Endothelial cell of umbilical vein (primary cell): Measurements from ENCODE around the gene CEP78. TPM values are rescaled to one million over a fixed set of nuclear protein-coding genes. Genes with fewer than 3 reads are reported as not detected.

Experiments
- BruUV-seq: library from RNA; stranded (reverse); fragments of 400-500 nt; replicated peaks from 2 replicates; lab custom pipeline; 2021; lab: Mats Ljungman, UMichigan
- CTCF ChIA-PET: fragments of 300-600, 350-600 bp; sonication (Branson Sonifier 250); formaldehyde crosslinking; loops from one replicate; lab custom pipeline; 2021; ENCODE audit warnings: antibody characterized with exemption, inconsistent platforms; lab: Charles Lee
- POLR2A ChIA-PET: fragments of 300-600, 350-600 bp; sonication (Branson Sonifier 250); formaldehyde crosslinking; loops from one replicate; lab custom pipeline; 2021; ENCODE audit warnings: antibody characterized with exemption, inconsistent platforms; lab: Charles Lee
- DNase-seq: peaks from one replicate; pipeline ENCODE4 v3.0.0-alpha.2; 2011; ENCODE audit warnings: low read depth, low spot score
- FAIRE-seq: peaks from 2 replicates; lab custom pipeline; 2011; peaks lifted over from hg19 to GRCh38; lab: Jason Lieb, UNC
- H2AFZ ChIP-seq: 2 replicates; pipeline ENCODE4 v1.6.0; 2012; ENCODE audit warnings: low read depth, low read length, control low read depth, inconsistent platforms
- H3K27ac ChIP-seq: 2 replicates; pipeline ENCODE4 v1.5.1; 2011; ENCODE audit warnings: low read depth, mild to moderate bottlenecking, control low read depth, low read length, moderate library complexity; ENCODE audit not compliant: insufficient read depth
- H3K27me3 ChIP-seq, 2 experiments: 2 replicates each; pipeline versions ENCODE4 v1.6.0 to v1.6.1; 2011; ENCODE audit warnings: low read length in 2 of 2, mixed read lengths in 1 of 2; ENCODE audit not compliant: control insufficient read depth in 2 of 2, insufficient read depth in 2 of 2
- H3K36me3 ChIP-seq, 2 experiments: 2 replicates in 1 of 2; 3 replicates in 1 of 2; pipeline ENCODE4 v1.5.1; 2011; ENCODE audit warnings: low read length in 2 of 2, mild to moderate bottlenecking in 1 of 2, moderate library complexity in 1 of 2; ENCODE audit not compliant: control insufficient read depth in 2 of 2, insufficient read depth in 2 of 2; ENCODE audit errors: extremely low read depth in 1 of 2
- H3K4me1 ChIP-seq: 3 replicates; pipeline ENCODE4 v1.5.1; 2011; ENCODE audit warnings: mild to moderate bottlenecking, low read length; ENCODE audit not compliant: control insufficient read depth, insufficient read depth; ENCODE audit errors: extremely low read depth
- H3K4me2 ChIP-seq: 2 replicates; pipeline ENCODE4 v1.6.1; 2011; ENCODE audit warnings: low read length, control low read depth, mixed read lengths; ENCODE audit not compliant: insufficient read depth
- H3K4me3 ChIP-seq, 3 experiments: fragments of 200-600 bp in 1 of 3; sonication (generic), shearing (Covaris generic) in 1 of 3; replicated peaks in 1 of 3; 2 replicates each; pipeline ENCODE4 v1.5.1; 2011 to 2016; ENCODE audit warnings: control low read depth in 3 of 3, low read length in 3 of 3, mild to moderate bottlenecking in 2 of 3, inconsistent platforms in 1 of 3, low read depth in 1 of 3, moderate library complexity in 1 of 3; ENCODE audit not compliant: insufficient read depth in 1 of 3
- H3K79me2 ChIP-seq: 2 replicates; pipeline ENCODE4 v1.6.0; 2012; ENCODE audit warnings: low read length, inconsistent platforms; ENCODE audit not compliant: control insufficient read depth, insufficient read depth
- H3K9ac ChIP-seq: replicated peaks from 2 replicates; pipeline ENCODE3; 2011; ENCODE audit warnings: low read length, control low read depth; ENCODE audit not compliant: insufficient read depth; ENCODE audit errors: extremely low read depth
- H3K9me1 ChIP-seq: replicated peaks from 3 replicates; pipeline ENCODE4 v1.6.0; 2011; ENCODE audit warnings: mild to moderate bottlenecking, low read length; ENCODE audit not compliant: control insufficient read depth, insufficient read depth; ENCODE audit errors: extremely low read depth
- H3K9me3 ChIP-seq: replicated peaks from 2 replicates; pipeline ENCODE4 v1.5.1; 2012; ENCODE audit warnings: low read length, inconsistent platforms; ENCODE audit not compliant: control insufficient read depth, insufficient read depth
- H4K20me1 ChIP-seq: replicated peaks from 2 replicates; pipeline ENCODE3; 2011; ENCODE audit warnings: mild to moderate bottlenecking, low read length; ENCODE audit not compliant: control insufficient read depth, insufficient read depth; ENCODE audit errors: extremely low read depth
- EZH2 ChIP-seq: IDR thresholded peaks from 2 replicates; pipeline ENCODE4 v1.6.1; 2012; ENCODE audit warnings: borderline replicate concordance, low read depth, mild to moderate bottlenecking, moderate library complexity, low read length, inconsistent platforms; ENCODE audit not compliant: severe bottlenecking
- FOS ChIP-seq: IDR thresholded peaks from 2 replicates; pipeline ENCODE4 v1.6.1; 2011; ENCODE audit warnings: mild to moderate bottlenecking, low read length, moderate library complexity, borderline replicate concordance; ENCODE audit not compliant: insufficient read depth
- GATA2 ChIP-seq: IDR thresholded peaks from 2 replicates; pipeline ENCODE4 v1.7.0; 2011; ENCODE audit warnings: low read depth, mild to moderate bottlenecking, moderate library complexity, mixed read lengths, low read length; ENCODE audit not compliant: insufficient read length, insufficient read depth
- JUN ChIP-seq: IDR thresholded peaks from 2 replicates; pipeline ENCODE4 v1.6.1; 2011; ENCODE audit warnings: borderline replicate concordance, low read depth; ENCODE audit not compliant: insufficient read length, insufficient read depth
- MYC ChIP-seq: IDR thresholded peaks from one replicate; pipeline ENCODE4 v1.6.1; 2011; ENCODE audit warnings: mild to moderate bottlenecking, low read depth, low read length
- POLR2A ChIP-seq: IDR thresholded peaks from 2 replicates; pipeline ENCODE4 v1.6.1; 2012; ENCODE audit warnings: low read depth, mild to moderate bottlenecking, control low read depth, low read length
- POLR2AphosphoS5 ChIP-seq: IDR thresholded peaks from 2 replicates; pipeline ENCODE4 v1.6.1; 2012; ENCODE audit warnings: low read depth, mild to moderate bottlenecking, control low read depth, low read length, moderate library complexity; ENCODE audit not compliant: insufficient read depth
- dilution Hi-C: fragments of 300-500 bp; cut with MboI; formaldehyde crosslinking; loops from one replicate; pipeline ENCODE4 v1.15.0; 2019; ENCODE audit warnings: low sequenced_read_pairs; ENCODE audit not compliant: extremely low pct_ligation_motif_present
- intact Hi-C: fragments of 100-400 bp; cut with micrococcal nuclease; formaldehyde crosslinking; loops from one replicate; pipeline ENCODE4 v1.10.0; 2022
- polyA plus RNA-seq, 4 experiments: library from polyadenylated mRNA; depleted of rRNA in 3 of 4; stranded (reverse) in 3 of 4; unstranded in 1 of 4; fragments of >200 nt; gene quantifications; 2 replicates each; pipeline versions ENCODE4 v1.2.1 to v1.2.3, GENCODE V29; 2011 to 2012; ENCODE audit warnings: missing spikeins in 1 of 4
- total RNA-seq: library from RNA; stranded (reverse); gene quantifications from 2 replicates; pipeline ENCODE4 v1.2.3, GENCODE V29; 2021
- TF ChIP-seq, protein P1 (sequence below), 2 donors: IDR thresholded peaks; 1 replicate in 1 of 2; 2 replicates in 1 of 2; pipeline ENCODE4 v1.5.1; 2011; ENCODE audit warnings: low read length in 2 of 2, mild to moderate bottlenecking in 2 of 2, moderate library complexity in 2 of 2, control low read depth in 1 of 2, inconsistent platforms in 1 of 2, low read depth in 1 of 2; ENCODE audit not compliant: insufficient read depth in 1 of 2; ENCODE audit errors: extremely low read depth in 1 of 2
- TF ChIP-seq, protein P2 (sequence below): IDR thresholded peaks from 2 replicates; pipeline ENCODE4 v1.6.1; 2011; ENCODE audit not compliant: insufficient read depth, insufficient read length

Gene CEP78
- total and polyA plus RNA-seq, 2 donors (not counting 3 experiments of a cell fraction or from before 2014, with no cell fraction given), result 6.5 to 35.9 TPM

DNA sequence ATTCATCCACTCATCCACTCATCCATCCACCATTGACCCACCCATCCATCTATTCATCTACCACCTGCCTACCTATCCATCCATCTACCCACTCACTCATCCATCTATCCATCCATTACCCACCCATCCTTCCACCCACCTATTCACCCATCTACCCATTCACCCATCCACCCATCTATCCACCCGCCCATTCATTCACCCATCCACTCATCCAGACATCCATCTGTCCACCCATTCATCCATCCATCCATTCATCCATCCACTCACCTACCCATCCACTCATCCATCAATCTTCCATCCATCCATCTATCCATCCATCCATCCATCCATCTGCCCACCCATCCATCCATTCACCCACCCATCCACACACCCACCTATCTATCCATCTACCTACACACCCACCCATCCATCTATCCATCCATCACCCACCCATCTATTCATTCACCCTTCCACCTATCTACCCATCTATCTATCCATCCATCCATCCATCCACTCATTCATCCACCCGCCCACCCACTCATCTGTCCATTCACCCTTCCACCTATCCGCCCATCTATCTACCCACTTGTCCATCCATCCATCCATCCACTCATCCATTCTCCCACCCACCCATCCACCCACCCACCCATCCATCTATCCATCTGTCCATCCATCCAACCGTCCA is 84.3 kb downstream of the CEP78 start:
- Histone ChIP-seq H3K4me1 (peaks cover 2% of the 10 kb centered on the region), H3K9me1 (no peaks in the 10 kb centered on the region), H3K4me2 (no peak overlapping the region), H2AFZ (no peak overlapping the region), H3K27ac (no peak overlapping the region), H3K79me2 (no peaks in the 10 kb centered on the region), H3K36me3 (no peaks in the 10 kb centered on the region), H3K27me3 (no peaks in the 10 kb centered on the region), H3K9me3 (no peaks in the 10 kb centered on the region), H3K9ac (no peak overlapping the region), H4K20me1 (no peaks in the 10 kb centered on the region), H3K4me3 (no peak overlapping the region)
- TF ChIP-seq JUN (no peak), POLR2AphosphoS5 (no peak), MYC (no peak), EZH2 (no peak), POLR2A (no peak), GATA2 (no peak), FOS (no peak)
- TF ChIP-seq, protein P1, sequence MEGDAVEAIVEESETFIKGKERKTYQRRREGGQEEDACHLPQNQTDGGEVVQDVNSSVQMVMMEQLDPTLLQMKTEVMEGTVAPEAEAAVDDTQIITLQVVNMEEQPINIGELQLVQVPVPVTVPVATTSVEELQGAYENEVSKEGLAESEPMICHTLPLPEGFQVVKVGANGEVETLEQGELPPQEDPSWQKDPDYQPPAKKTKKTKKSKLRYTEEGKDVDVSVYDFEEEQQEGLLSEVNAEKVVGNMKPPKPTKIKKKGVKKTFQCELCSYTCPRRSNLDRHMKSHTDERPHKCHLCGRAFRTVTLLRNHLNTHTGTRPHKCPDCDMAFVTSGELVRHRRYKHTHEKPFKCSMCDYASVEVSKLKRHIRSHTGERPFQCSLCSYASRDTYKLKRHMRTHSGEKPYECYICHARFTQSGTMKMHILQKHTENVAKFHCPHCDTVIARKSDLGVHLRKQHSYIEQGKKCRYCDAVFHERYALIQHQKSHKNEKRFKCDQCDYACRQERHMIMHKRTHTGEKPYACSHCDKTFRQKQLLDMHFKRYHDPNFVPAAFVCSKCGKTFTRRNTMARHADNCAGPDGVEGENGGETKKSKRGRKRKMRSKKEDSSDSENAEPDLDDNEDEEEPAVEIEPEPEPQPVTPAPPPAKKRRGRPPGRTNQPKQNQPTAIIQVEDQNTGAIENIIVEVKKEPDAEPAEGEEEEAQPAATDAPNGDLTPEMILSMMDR (IDR thresholded peaks at IDR 0.05; ENCODE audit: extremely low read depth in 1 of 2, insufficient read depth in 1 of 2, low read depth in 1 of 2, low read length in 2 of 2), result no peak
- TF ChIP-seq, protein P2, sequence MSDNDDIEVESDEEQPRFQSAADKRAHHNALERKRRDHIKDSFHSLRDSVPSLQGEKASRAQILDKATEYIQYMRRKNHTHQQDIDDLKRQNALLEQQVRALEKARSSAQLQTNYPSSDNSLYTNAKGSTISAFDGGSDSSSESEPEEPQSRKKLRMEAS, result no peak
- CTCF ChIA-PET, result no interaction called here
- dilution Hi-C loops (no loop called here), intact Hi-C loops (no loop called here)
- DNase-seq (no peak), FAIRE-seq (no peak)
- POLR2A ChIA-PET, result no interaction called here
- no TSS peak for BruUV-seq
